Thoracic aorta (tissue), 2 donors: Measurements from ENCODE around the gene CSTF3. TPM values are rescaled to one million over a fixed set of nuclear protein-coding genes. Genes with fewer than 3 reads are reported as not detected.
"Not testable (repeated sequence)": the region's sequence is repeated elsewhere in the genome, so short reads cannot be mapped to it uniquely, and the experiment has no call there.

Experiments
- ATAC-seq: fragments of 150-250 bp; one replicate; pipeline ENCODE4 v1.8.0; 2017; ENCODE audit warnings: low read depth; ENCODE audit not compliant: insufficient number of reproducible peaks, low FRiP score
- DNase-seq: peaks from one replicate; pipeline ENCODE4 v3.0.0-alpha.2; 2020; ENCODE audit warnings: low spot score
- H3K27ac ChIP-seq, 2 donors: fragments of 200-600 bp; sonication (generic); 1 replicate in 1 of 2; 2 replicates in 1 of 2; pipeline ENCODE4 v1.5.1; 2016; ENCODE audit warnings: mild to moderate bottlenecking in 2 of 2, moderate library complexity in 2 of 2
- H3K27me3 ChIP-seq: fragments of 200-600 bp; sonication (generic); replicated peaks from 2 replicates; pipeline ENCODE4 v1.6.0; 2016; ENCODE audit warnings: mild to moderate bottlenecking; ENCODE audit not compliant: insufficient read depth
- H3K36me3 ChIP-seq: fragments of 200-600 bp; sonication (generic); one replicate; pipeline ENCODE4 v1.5.1; 2016
- H3K4me1 ChIP-seq, 2 donors: fragments of 200-600 bp; sonication (generic); 1 replicate in 1 of 2; 2 replicates in 1 of 2; pipeline versions ENCODE4 v1.5.1 to v1.6.0; 2016; ENCODE audit warnings: low read depth in 2 of 2, mild to moderate bottlenecking in 1 of 2; ENCODE audit not compliant: control insufficient read depth in 1 of 2
- H3K4me3 ChIP-seq: fragments of 200-600 bp; sonication (generic); 2 replicates; pipeline ENCODE4 v1.5.1; 2016; ENCODE audit warnings: mild to moderate bottlenecking
- H3K9me3 ChIP-seq: fragments of 200-600 bp; sonication (generic); 2 replicates; pipeline ENCODE4 v1.5.1; 2016
- CTCF ChIP-seq: fragments of 200-600 bp; sonication (generic); IDR thresholded peaks from one replicate; pipeline ENCODE4 v1.5.1; 2019; ENCODE audit warnings: antibody characterized with exemption
- total RNA-seq, 2 donors: library from RNA; depleted of rRNA; stranded (reverse); fragments of >200 nt; gene quantifications; one replicate each; pipeline versions ENCODE4 v1.1.0 to v1.2.3, GENCODE V29; 2016

Gene CSTF3
- total RNA-seq, 2 donors from 2014 or later: 11.1 to 29.3 TPM

GRCh38 chr11:33182246-33182878 lies 21.1 kb upstream of the CSTF3 start:
- H3K4me1 ChIP-seq: peaks cover 0 to 8% of the 10 kb centered on the region in 2 donors
- no peaks in the 10 kb centered on the region for H3K27me3 ChIP-seq
- no peaks in the 10 kb centered on the region for H3K9me3 ChIP-seq
- DNase-seq (no peak), ATAC-seq (no peak)
- no peak overlapping the region for H3K27ac ChIP-seq
- no peak for TF ChIP-seq CTCF
- no peak overlapping the region for H3K4me3 ChIP-seq
- H3K36me3 ChIP-seq: no peaks in the 10 kb centered on the region

DNA sequence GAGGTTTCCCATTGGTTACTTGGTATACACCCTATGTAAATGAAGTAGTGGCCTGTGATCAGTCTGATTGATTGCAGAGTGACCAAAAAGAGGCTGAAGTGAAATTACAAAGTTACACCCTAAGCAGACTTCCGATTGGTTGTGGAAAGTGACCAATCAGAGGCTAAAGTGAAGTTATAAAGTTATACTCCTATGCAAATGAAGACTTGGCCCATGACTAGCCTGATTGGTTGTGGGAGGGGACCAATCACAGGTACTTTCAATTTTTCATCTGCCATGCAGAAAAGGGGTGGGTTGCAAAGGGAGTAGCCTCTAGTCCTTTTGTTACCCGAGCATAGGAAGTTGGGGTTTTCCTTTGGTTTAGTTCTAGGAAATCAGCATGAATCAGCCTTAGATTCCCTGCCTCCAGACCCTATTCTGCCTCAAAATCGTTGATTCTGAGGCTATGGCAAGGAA lies 18.1 kb upstream of the CSTF3 start:
- H3K27me3 ChIP-seq: no peaks in the 10 kb centered on the region
- H3K4me1 ChIP-seq: peaks cover 0 to 8% of the 10 kb centered on the region in 2 donors
- no peaks in the 10 kb centered on the region for H3K9me3 ChIP-seq
- H3K4me3 ChIP-seq: no peak overlapping the region
- DNase-seq (no peak), ATAC-seq (no peak)
- no peak for TF ChIP-seq CTCF
- no peak overlapping the region for H3K27ac ChIP-seq
- H3K36me3 ChIP-seq: no peaks in the 10 kb centered on the region

GRCh38 chr11:33178443-33179180 lies 17.3 kb upstream of the CSTF3 start:
- ATAC-seq: no peak
- H3K4me1 ChIP-seq: peaks cover 0 to 8% of the 10 kb centered on the region in 2 donors
- no peak for DNase-seq
- TF ChIP-seq CTCF: no peak
- no peaks in the 10 kb centered on the region for H3K36me3 ChIP-seq
- H3K27ac ChIP-seq: no peak overlapping the region
- H3K4me3 ChIP-seq: no peak overlapping the region
- H3K9me3 ChIP-seq: no peaks in the 10 kb centered on the region
- H3K27me3 ChIP-seq: no peaks in the 10 kb centered on the region

DNA sequence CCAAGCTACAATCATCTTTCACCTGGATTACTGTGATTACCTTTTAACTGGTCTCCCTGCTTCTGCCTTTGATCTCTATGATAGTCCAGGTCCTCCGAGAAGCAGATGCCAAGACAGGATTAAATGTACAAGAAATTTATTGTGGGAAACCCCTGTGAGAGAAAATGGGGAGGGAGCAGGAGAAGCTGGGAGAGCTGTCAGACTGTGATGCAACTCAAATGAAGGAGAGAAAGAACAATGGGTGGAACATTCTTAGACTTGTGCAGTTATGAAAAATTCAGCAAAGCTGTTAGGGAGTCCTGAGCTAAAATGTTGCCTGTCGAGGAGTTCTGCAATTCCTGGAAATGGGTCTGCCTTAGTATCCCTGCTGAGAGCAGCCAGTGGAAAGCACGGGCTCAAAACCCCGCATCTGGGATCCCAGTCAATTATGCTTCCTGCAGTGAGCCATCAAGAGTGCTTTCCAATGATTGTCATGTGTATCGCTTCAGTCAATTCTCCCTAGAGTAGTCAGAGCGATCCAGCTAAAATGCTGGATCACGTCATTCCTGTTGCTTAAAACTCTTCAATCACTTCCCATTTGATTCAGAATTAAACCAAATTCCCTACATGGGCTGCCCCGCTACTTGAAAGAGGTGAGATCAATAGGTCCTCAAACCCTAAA lies 16.5 kb upstream of the CSTF3 start:
- no peak overlapping the region for H3K4me3 ChIP-seq
- H3K9me3 ChIP-seq: no peaks in the 10 kb centered on the region
- no peaks in the 10 kb centered on the region for H3K36me3 ChIP-seq
- no peak for DNase-seq
- peaks cover 0 to 8% of the 10 kb centered on the region in 2 donors for H3K4me1 ChIP-seq
- ATAC-seq: no peak
- H3K27me3 ChIP-seq: no peaks in the 10 kb centered on the region
- H3K27ac ChIP-seq: no peak overlapping the region
- TF ChIP-seq CTCF: no peak

GRCh38 chr11:33176760-33177159 lies 15.5 kb upstream of the CSTF3 start:
- not testable (repeated sequence) for H3K27ac ChIP-seq, H3K27me3 ChIP-seq, H3K9me3 ChIP-seq, ATAC-seq, H3K36me3 ChIP-seq, H3K4me1 ChIP-seq, H3K4me3 ChIP-seq, DNase-seq
